A549 (cell line): ENCODE results near the gene VTA1. TPM values are rescaled to one million over a fixed set of nuclear protein-coding genes. Genes with fewer than 3 reads are reported as not detected.

Experiments
- ATAC-seq, 2 experiments: fragments of 200-7000 bp in 1 of 2; fragments of >200 bp in 1 of 2; cut with Nextera tagmentation in 1 of 2; cut with Tn5 transposase in 1 of 2; 3 replicates each; pipeline versions ENCODE4 v1.8.0 to v1.9.1; 2018 to 2020; ENCODE audit warnings: mild to moderate bottlenecking in 1 of 2, moderate library complexity in 1 of 2
- CTCF ChIA-PET: fragments of 300-600 bp; sonication (Branson Sonifier 250); formaldehyde crosslinking; extraction: SDS; loops from one replicate; lab custom pipeline; 2021; ENCODE audit warnings: antibody characterized with exemption, inconsistent platforms; lab: Yijun Ruan, JAX
- POLR2A ChIA-PET: fragments of 350-600 bp; formaldehyde crosslinking; extraction: SDS; loops from one replicate; lab custom pipeline; 2021; ENCODE audit warnings: antibody characterized with exemption, inconsistent platforms; lab: Yijun Ruan, JAX
- DNase-seq, 2 experiments: peaks; one replicate each; pipeline versions ENCODE4 v3.0.0 to v3.0.0-alpha.2; 2011 to 2016; ENCODE audit warnings: low read depth in 1 of 2, low spot score in 1 of 2
- FAIRE-seq: peaks from 2 replicates; lab custom pipeline; 2011; peaks lifted over from hg19 to GRCh38; lab: Jason Lieb, UNC
- H3K27ac ChIP-seq, 2 experiments: fragments of >200 bp; sonication (Bioruptor Twin); formaldehyde crosslinking; 3 replicates each; pipeline ENCODE4 v1.5.1; 2016 to 2017
- H3K4me1 ChIP-seq: fragments of >200 bp; sonication (Bioruptor Twin); formaldehyde crosslinking; 3 replicates; pipeline ENCODE4 v1.6.1; 2016
- H3K4me2 ChIP-seq: fragments of >200 bp; sonication (Bioruptor Twin); formaldehyde crosslinking; 3 replicates; pipeline ENCODE4 v1.6.1; 2016
- H3K4me3 ChIP-seq: fragments of >200 bp; sonication (Bioruptor Twin); formaldehyde crosslinking; 3 replicates; pipeline ENCODE4 v1.5.1; 2016
- H3K9me3 ChIP-seq: fragments of >200 bp; sonication (Bioruptor Twin); formaldehyde crosslinking; 3 replicates; pipeline ENCODE4 v1.6.1; 2016
- CBX8 ChIP-seq: fragments of 200-600 bp; sonication (generic); IDR thresholded peaks from 2 replicates; pipeline ENCODE4 v1.6.1; 2016
- CHD2 ChIP-seq: fragments of 150-350 bp; IDR thresholded peaks from 2 replicates; pipeline ENCODE4 v1.6.1; 2014; ENCODE audit warnings: low read length; ENCODE audit not compliant: partially characterized antibody
- CTCF ChIP-seq: fragments of >200 bp; sonication (Bioruptor Twin); formaldehyde crosslinking; IDR thresholded peaks from 3 replicates; pipeline ENCODE4 v1.5.1; 2016
- EHF ChIP-seq: fragments of 250-450 bp; sonication (Bioruptor Pico); IDR thresholded peaks from 2 replicates; pipeline ENCODE4 v1.5.0; 2020; ENCODE audit warnings: mild to moderate bottlenecking
- ESRRA ChIP-seq: fragments of 150-350 bp; IDR thresholded peaks from 2 replicates; pipeline ENCODE4 v1.6.1; 2014; ENCODE audit warnings: mild to moderate bottlenecking, low read length, borderline replicate concordance
- FOSL2 ChIP-seq, 2 experiments: fragments of 450-650 bp in 1 of 2; fragments of >200 bp in 1 of 2; sonication (Bioruptor Twin) in 1 of 2; formaldehyde crosslinking; IDR thresholded peaks; 2 replicates each; pipeline versions ENCODE4 v1.5.0 to v1.6.1; 2016 to 2020; ENCODE audit warnings: mild to moderate bottlenecking in 1 of 2, moderate library complexity in 1 of 2
- FOXS1 ChIP-seq: fragments of 250-450 bp; sonication (Bioruptor Pico); IDR thresholded peaks from 2 replicates; pipeline ENCODE4 v1.5.0; 2020; ENCODE audit warnings: mild to moderate bottlenecking, moderate library complexity
- HES2 ChIP-seq: fragments of >200 bp; sonication (Bioruptor Twin); formaldehyde crosslinking; IDR thresholded peaks from 2 replicates; pipeline ENCODE4 v1.6.1; 2016
- HEYL ChIP-seq: fragments of 250-450 bp; sonication (Bioruptor Pico); IDR thresholded peaks from 2 replicates; pipeline ENCODE4 v1.8.0; 2021; ENCODE audit warnings: mild to moderate bottlenecking, moderate library complexity
- JUN ChIP-seq, 2 experiments: fragments of >200 bp; sonication (Bioruptor Twin); formaldehyde crosslinking; IDR thresholded peaks; 2 replicates in 1 of 2; 3 replicates in 1 of 2; pipeline ENCODE4 v1.6.1; 2016 to 2017
- JUNB ChIP-seq: fragments of >200 bp; sonication (Bioruptor Twin); formaldehyde crosslinking; IDR thresholded peaks from 2 replicates; pipeline ENCODE4 v1.6.1; 2016
- KDM1A ChIP-seq: fragments of 200-600 bp; sonication (generic); IDR thresholded peaks from 2 replicates; pipeline ENCODE4 v1.6.1; 2016; ENCODE audit warnings: low read depth, mild to moderate bottlenecking
- PHF8 ChIP-seq: fragments of 200-600 bp; sonication (generic); IDR thresholded peaks from 2 replicates; pipeline ENCODE4 v1.6.1; 2016; ENCODE audit warnings: low read depth, mild to moderate bottlenecking, antibody characterized with exemption, moderate library complexity, borderline replicate concordance
- POLR2A ChIP-seq: IDR thresholded peaks from 2 replicates; pipeline ENCODE4 v1.6.1; 2012; ENCODE audit warnings: mild to moderate bottlenecking, low read length
- POLR2AphosphoS2 ChIP-seq: conservative IDR thresholded peaks from 2 replicates; pipeline ENCODE4 v1.6.1; 2012; ENCODE audit warnings: low read length, improper control_type of control experiment, inconsistent platforms
- RCOR1 ChIP-seq: fragments of 150-350 bp; IDR thresholded peaks from 2 replicates; pipeline ENCODE4 v1.6.1; 2014; ENCODE audit warnings: antibody characterized with exemption, low read length, low read depth
- REST ChIP-seq: fragments of 200-600 bp; sonication (generic); IDR thresholded peaks from 2 replicates; pipeline ENCODE4 v1.6.1; 2016; ENCODE audit warnings: antibody characterized with exemption, mild to moderate bottlenecking, moderate library complexity
- WGBS: methylation state at CpG from one replicate; pipeline ENCODE4 v1.1.6; 2017; ENCODE audit errors: missing lambda C conversion rate; 5-methylcytosine and 5-hydroxymethylcytosine counted together
- polyA plus RNA-seq, 4 experiments: library from polyadenylated mRNA; depleted of rRNA in 3 of 4; stranded (reverse); fragments of >200 nt; fragmentation: RNase III in 1 of 4; extraction: RNeasy Plus Mini Kit Qiagen cat#74134 plus additional on column Dnase treatment in 1 of 4; gene quantifications; 2 replicates in 3 of 4; 3 replicates in 1 of 4; pipeline ENCODE4 v1.2.3, GENCODE V29; 2011 to 2017
- TF ChIP-seq, protein P1 (sequence below): fragments of 250-450 bp; sonication (Bioruptor Pico); IDR thresholded peaks from 2 replicates; pipeline ENCODE4 v1.5.0; 2021; ENCODE audit warnings: mild to moderate bottlenecking, moderate library complexity, borderline replicate concordance

Gene VTA1
- polyA plus RNA-seq, 2 of the 4 experiments (the other 2 are of a cell fraction), result 44.3 to 88.0 TPM

DNA sequence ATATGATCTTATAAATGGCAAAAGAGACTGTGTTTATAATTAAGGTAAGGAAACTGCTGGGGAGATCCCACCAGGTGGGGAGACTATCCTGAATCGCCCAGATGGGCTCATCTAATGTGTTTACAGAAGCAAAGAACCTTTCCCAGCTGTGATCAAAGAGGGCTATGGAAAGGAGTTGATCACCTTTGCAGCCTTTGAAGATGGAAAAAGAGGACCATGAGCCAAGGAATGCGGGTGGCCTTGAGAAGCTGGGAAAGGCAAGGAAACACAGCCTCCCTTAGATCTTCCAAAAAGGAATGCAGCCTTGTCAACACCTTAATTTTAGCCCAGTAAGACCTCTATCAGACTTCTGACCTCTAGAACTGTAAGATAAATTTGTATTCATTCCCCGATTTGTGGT lies 88.2 kb downstream of the VTA1 start:
- H3K9me3 ChIP-seq, result no peaks in the 10 kb centered on the region
- no peaks in the 10 kb centered on the region for H3K4me1 ChIP-seq
- ChIA-PET POLR2A (no interaction called here), CTCF (interaction anchor here (0.6 kb wide), 1 partner anchor 254 kb away, joined by 4 read pairs; no protein-coding TSS in a partner anchor)
- H3K4me3 ChIP-seq, result no peak overlapping the region
- FAIRE-seq (no peak), DNase-seq (no peak), ATAC-seq (no peak)
- WGBS, result 66% methylated on average over 3 of the region's 3 CpGs
- H3K4me2 ChIP-seq, result no peak overlapping the region
- no peak overlapping the region for H3K27ac ChIP-seq
- TF ChIP-seq JUNB (no peak), REST (no peak), CBX8 (no peak), POLR2AphosphoS2 (no peak), CHD2 (no peak), FOXS1 (CRISPR knock-in tag) (no peak), KDM1A (no peak), POLR2A (no peak), RCOR1 (no peak), EHF (CRISPR knock-in tag) (no peak), ESRRA (no peak), FOSL2 (IDR thresholded peaks at IDR 0.05) (no peak), FOSL2 (CRISPR knock-in tag; IDR thresholded peaks at IDR 0.05) (no peak), PHF8 (no peak), CTCF (no peak), JUN (IDR thresholded peaks at IDR 0.05) (no peak)
- TF ChIP-seq, protein P1, sequence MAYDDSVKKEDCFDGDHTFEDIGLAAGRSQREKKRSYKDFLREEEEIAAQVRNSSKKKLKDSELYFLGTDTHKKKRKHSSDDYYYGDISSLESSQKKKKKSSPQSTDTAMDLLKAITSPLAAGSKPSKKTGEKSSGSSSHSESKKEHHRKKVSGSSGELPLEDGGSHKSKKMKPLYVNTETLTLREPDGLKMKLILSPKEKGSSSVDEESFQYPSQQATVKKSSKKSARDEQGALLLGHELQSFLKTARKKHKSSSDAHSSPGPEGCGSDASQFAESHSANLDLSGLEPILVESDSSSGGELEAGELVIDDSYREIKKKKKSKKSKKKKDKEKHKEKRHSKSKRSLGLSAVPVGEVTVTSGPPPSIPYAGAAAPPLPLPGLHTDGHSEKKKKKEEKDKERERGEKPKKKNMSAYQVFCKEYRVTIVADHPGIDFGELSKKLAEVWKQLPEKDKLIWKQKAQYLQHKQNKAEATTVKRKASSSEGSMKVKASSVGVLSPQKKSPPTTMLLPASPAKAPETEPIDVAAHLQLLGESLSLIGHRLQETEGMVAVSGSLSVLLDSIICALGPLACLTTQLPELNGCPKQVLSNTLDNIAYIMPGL (CRISPR knock-in tag), result no peak

- Histone ChIP-seq H3K27ac (no peak overlapping the region), H3K9me3 (no peaks in the 10 kb centered on the region), H3K4me2 (no peak overlapping the region), H3K4me1 (no peaks in the 10 kb centered on the region)
- POLR2A ChIA-PET, result no interaction called here
- WGBS, result 56% methylated on average over 2 of the region's 2 CpGs
- ATAC-seq, result no peak
- DNase-seq, result no peak
- TF ChIP-seq HEYL (CRISPR knock-in tag), result no peak
- TF ChIP-seq HES2, result no peak
- TF ChIP-seq, all 56 proteins: peak for 0
- H3K4me3 ChIP-seq, result no peak overlapping the region
- no peak for FAIRE-seq
- CTCF ChIA-PET, result no interaction called here
Measured at GRCh38 chr6:142235791-142236190, 88.7 kb downstream of the VTA1 start.
